HEK293 (cell line): ENCODE measurements around the gene CTAGE1.
A peak's percentile ranks its signal among the peaks of the same experiment; 100 is the strongest.

Source experiments
- GLI4 ChIP-seq: fragments of 450-650 bp; formaldehyde crosslinking; IDR thresholded peaks from 2 replicates; pipeline ENCODE4 v1.5.1; 2016; ENCODE audit warnings: missing biosample characterization, missing genetic modification characterization
- GLIS1 ChIP-seq: fragments of 450-650 bp; formaldehyde crosslinking; IDR thresholded peaks from 2 replicates; pipeline ENCODE4 v1.5.1; 2016; ENCODE audit warnings: missing biosample characterization, missing genetic modification characterization
- HOXD13 ChIP-seq: sonication (generic); formaldehyde crosslinking; IDR thresholded peaks from 2 replicates; pipeline ENCODE4 v1.8.0; 2022; ENCODE audit warnings: missing genetic modification reagents, borderline replicate concordance
- OSR2 ChIP-seq: fragments of 450-650 bp; formaldehyde crosslinking; IDR thresholded peaks from 2 replicates; pipeline ENCODE4 v1.5.1; 2016; ENCODE audit warnings: missing biosample characterization, missing genetic modification characterization
- RBAK ChIP-seq: fragments of 450-650 bp; formaldehyde crosslinking; IDR thresholded peaks from 2 replicates; pipeline ENCODE4 v1.5.1; 2016; ENCODE audit warnings: missing biosample characterization, missing genetic modification characterization
- SALL2 ChIP-seq: fragments of 450-650 bp; formaldehyde crosslinking; IDR thresholded peaks from 2 replicates; pipeline ENCODE4 v1.5.0; 2017; ENCODE audit warnings: missing biosample characterization, mild to moderate bottlenecking, missing genetic modification characterization, borderline replicate concordance
- SCRT1 ChIP-seq: fragments of 450-650 bp; formaldehyde crosslinking; IDR thresholded peaks from 2 replicates; pipeline ENCODE4 v1.5.1; 2016; ENCODE audit warnings: missing biosample characterization, missing genetic modification characterization, borderline replicate concordance
- ZEB2 ChIP-seq: fragments of 450-650 bp; formaldehyde crosslinking; IDR thresholded peaks from 2 replicates; pipeline ENCODE4 v1.5.1; 2016; ENCODE audit warnings: missing biosample characterization, missing genetic modification characterization
- ZFP3 ChIP-seq: fragments of 450-650 bp; formaldehyde crosslinking; IDR thresholded peaks from 2 replicates; pipeline ENCODE4 v1.5.1; 2016; ENCODE audit warnings: low read depth, missing biosample characterization, missing genetic modification characterization
- ZNF121 ChIP-seq: fragments of 450-650 bp; formaldehyde crosslinking; IDR thresholded peaks from 2 replicates; pipeline ENCODE4 v1.5.1; 2016; ENCODE audit warnings: missing biosample characterization, missing genetic modification characterization
- ZNF174 ChIP-seq: fragments of 450-650 bp; formaldehyde crosslinking; IDR thresholded peaks from 2 replicates; pipeline ENCODE4 v1.5.0; 2017; ENCODE audit warnings: missing biosample characterization, mild to moderate bottlenecking, missing genetic modification characterization
- ZNF211 ChIP-seq: fragments of 450-650 bp; formaldehyde crosslinking; IDR thresholded peaks from 2 replicates; pipeline ENCODE4 v1.5.1; 2016; ENCODE audit warnings: low read depth, missing biosample characterization, missing genetic modification characterization
- ZNF324 ChIP-seq: fragments of 450-650 bp; formaldehyde crosslinking; IDR thresholded peaks from 2 replicates; pipeline ENCODE4 v1.5.1; 2016; ENCODE audit warnings: missing biosample characterization, missing genetic modification characterization
- ZNF366 ChIP-seq: fragments of 450-650 bp; formaldehyde crosslinking; conservative IDR thresholded peaks from 2 replicates; pipeline ENCODE4 v1.5.1; 2016; ENCODE audit warnings: missing biosample characterization, missing genetic modification characterization
- ZNF544 ChIP-seq: fragments of 450-650 bp; formaldehyde crosslinking; IDR thresholded peaks from 2 replicates; pipeline ENCODE4 v1.5.0; 2017; ENCODE audit warnings: missing biosample characterization, missing genetic modification characterization
- ZNF596 ChIP-seq: fragments of 450-650 bp; IDR thresholded peaks from 2 replicates; pipeline ENCODE4 v1.5.0; 2018; ENCODE audit warnings: missing biosample characterization, mild to moderate bottlenecking, missing genetic modification characterization, moderate library complexity
- ZNF629 ChIP-seq: fragments of 450-650 bp; formaldehyde crosslinking; IDR thresholded peaks from 2 replicates; pipeline ENCODE4 v1.5.1; 2017; ENCODE audit warnings: missing biosample characterization, missing genetic modification characterization
- ZNF660 ChIP-seq: fragments of 450-650 bp; IDR thresholded peaks from 2 replicates; pipeline ENCODE4 v1.5.1; 2018; ENCODE audit warnings: missing biosample characterization, mild to moderate bottlenecking, missing genetic modification characterization
- ZNF664 ChIP-seq: fragments of 450-650 bp; formaldehyde crosslinking; IDR thresholded peaks from 2 replicates; pipeline ENCODE4 v1.5.1; 2016; ENCODE audit warnings: missing biosample characterization, missing genetic modification characterization
- ZNF677 ChIP-seq: fragments of 450-650 bp; IDR thresholded peaks from 2 replicates; pipeline ENCODE4 v1.5.0; 2018; ENCODE audit warnings: missing biosample characterization, mild to moderate bottlenecking, missing genetic modification characterization, moderate library complexity
- ZNF843 ChIP-seq: fragments of 450-650 bp; formaldehyde crosslinking; IDR thresholded peaks from 2 replicates; pipeline ENCODE4 v1.5.1; 2016; ENCODE audit warnings: missing biosample characterization, missing genetic modification characterization
- TF ChIP-seq, protein P1 (sequence below): fragments of 450-650 bp; formaldehyde crosslinking; IDR thresholded peaks from 2 replicates; pipeline ENCODE4 v1.5.1; 2016; ENCODE audit warnings: missing biosample characterization, missing genetic modification characterization, borderline replicate concordance
- TF ChIP-seq, protein P2 (sequence below): fragments of 450-650 bp; formaldehyde crosslinking; IDR thresholded peaks from 2 replicates; pipeline ENCODE4 v1.5.1; 2016; ENCODE audit warnings: missing biosample characterization, missing genetic modification characterization, borderline replicate concordance
- TF ChIP-seq, protein P3 (sequence below): fragments of 450-650 bp; formaldehyde crosslinking; IDR thresholded peaks from 2 replicates; pipeline ENCODE4 v1.5.1; 2016; ENCODE audit warnings: missing biosample characterization, missing genetic modification characterization
- TF ChIP-seq, protein P4 (sequence below): fragments of 450-650 bp; formaldehyde crosslinking; IDR thresholded peaks from 2 replicates; pipeline ENCODE4 v1.5.1; 2016; ENCODE audit warnings: missing biosample characterization, missing genetic modification characterization

The CTAGE1 gene

DNA sequence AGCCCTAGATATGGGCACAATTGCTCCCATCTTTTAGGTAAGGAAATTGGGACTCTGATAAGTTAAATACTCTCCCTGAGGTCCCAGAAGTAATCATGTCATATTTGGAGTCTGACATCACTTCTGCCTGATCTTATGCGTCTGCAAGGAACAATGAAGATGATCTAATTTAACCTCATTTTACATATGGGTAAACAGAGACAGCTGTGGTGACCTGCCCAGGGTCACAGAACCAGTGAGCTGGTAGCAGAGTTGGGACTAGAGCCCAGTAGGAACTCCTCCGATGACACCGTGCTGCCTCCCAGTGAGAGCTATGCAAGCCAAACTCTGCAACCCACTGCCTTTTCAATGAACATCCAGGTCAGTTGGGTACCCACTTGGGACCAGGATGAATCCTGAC is 17.8 kb downstream of the CTAGE1 start (continued):
- no peak for TF ChIP-seq ZNF324 (tag by site-specific recombination)
- TF ChIP-seq HOXD13 (CRISPR knock-in tag), result no peak
- no peak for TF ChIP-seq ZNF677
- peak; percentile 50; the same call in 1 of the 2 replicates for TF ChIP-seq OSR2 (tag by site-specific recombination)
- peak; percentile 75 for TF ChIP-seq ZNF664 (tag by site-specific recombination)
- no peak for TF ChIP-seq ZNF596
- TF ChIP-seq, protein P1, sequence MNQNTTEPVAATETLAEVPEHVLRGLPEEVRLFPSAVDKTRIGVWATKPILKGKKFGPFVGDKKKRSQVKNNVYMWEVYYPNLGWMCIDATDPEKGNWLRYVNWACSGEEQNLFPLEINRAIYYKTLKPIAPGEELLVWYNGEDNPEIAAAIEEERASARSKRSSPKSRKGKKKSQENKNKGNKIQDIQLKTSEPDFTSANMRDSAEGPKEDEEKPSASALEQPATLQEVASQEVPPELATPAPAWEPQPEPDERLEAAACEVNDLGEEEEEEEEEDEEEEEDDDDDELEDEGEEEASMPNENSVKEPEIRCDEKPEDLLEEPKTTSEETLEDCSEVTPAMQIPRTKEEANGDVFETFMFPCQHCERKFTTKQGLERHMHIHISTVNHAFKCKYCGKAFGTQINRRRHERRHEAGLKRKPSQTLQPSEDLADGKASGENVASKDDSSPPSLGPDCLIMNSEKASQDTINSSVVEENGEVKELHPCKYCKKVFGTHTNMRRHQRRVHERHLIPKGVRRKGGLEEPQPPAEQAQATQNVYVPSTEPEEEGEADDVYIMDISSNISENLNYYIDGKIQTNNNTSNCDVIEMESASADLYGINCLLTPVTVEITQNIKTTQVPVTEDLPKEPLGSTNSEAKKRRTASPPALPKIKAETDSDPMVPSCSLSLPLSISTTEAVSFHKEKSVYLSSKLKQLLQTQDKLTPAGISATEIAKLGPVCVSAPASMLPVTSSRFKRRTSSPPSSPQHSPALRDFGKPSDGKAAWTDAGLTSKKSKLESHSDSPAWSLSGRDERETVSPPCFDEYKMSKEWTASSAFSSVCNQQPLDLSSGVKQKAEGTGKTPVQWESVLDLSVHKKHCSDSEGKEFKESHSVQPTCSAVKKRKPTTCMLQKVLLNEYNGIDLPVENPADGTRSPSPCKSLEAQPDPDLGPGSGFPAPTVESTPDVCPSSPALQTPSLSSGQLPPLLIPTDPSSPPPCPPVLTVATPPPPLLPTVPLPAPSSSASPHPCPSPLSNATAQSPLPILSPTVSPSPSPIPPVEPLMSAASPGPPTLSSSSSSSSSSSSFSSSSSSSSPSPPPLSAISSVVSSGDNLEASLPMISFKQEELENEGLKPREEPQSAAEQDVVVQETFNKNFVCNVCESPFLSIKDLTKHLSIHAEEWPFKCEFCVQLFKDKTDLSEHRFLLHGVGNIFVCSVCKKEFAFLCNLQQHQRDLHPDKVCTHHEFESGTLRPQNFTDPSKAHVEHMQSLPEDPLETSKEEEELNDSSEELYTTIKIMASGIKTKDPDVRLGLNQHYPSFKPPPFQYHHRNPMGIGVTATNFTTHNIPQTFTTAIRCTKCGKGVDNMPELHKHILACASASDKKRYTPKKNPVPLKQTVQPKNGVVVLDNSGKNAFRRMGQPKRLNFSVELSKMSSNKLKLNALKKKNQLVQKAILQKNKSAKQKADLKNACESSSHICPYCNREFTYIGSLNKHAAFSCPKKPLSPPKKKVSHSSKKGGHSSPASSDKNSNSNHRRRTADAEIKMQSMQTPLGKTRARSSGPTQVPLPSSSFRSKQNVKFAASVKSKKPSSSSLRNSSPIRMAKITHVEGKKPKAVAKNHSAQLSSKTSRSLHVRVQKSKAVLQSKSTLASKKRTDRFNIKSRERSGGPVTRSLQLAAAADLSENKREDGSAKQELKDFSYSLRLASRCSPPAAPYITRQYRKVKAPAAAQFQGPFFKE (tag by site-specific recombination), result no peak
- TF ChIP-seq ZNF211 (tag by site-specific recombination), result no peak
- TF ChIP-seq GLIS1, result peak; percentile 47; the same call in 1 of the 2 replicates
- no peak for TF ChIP-seq ZFP3 (tag by site-specific recombination)
- TF ChIP-seq ZNF660, result peak; percentile 28; the same call in 1 of the 2 replicates
- no peak for TF ChIP-seq ZNF121 (tag by site-specific recombination)
- TF ChIP-seq GLI4 (tag by site-specific recombination), result no peak
- TF ChIP-seq, protein P2, sequence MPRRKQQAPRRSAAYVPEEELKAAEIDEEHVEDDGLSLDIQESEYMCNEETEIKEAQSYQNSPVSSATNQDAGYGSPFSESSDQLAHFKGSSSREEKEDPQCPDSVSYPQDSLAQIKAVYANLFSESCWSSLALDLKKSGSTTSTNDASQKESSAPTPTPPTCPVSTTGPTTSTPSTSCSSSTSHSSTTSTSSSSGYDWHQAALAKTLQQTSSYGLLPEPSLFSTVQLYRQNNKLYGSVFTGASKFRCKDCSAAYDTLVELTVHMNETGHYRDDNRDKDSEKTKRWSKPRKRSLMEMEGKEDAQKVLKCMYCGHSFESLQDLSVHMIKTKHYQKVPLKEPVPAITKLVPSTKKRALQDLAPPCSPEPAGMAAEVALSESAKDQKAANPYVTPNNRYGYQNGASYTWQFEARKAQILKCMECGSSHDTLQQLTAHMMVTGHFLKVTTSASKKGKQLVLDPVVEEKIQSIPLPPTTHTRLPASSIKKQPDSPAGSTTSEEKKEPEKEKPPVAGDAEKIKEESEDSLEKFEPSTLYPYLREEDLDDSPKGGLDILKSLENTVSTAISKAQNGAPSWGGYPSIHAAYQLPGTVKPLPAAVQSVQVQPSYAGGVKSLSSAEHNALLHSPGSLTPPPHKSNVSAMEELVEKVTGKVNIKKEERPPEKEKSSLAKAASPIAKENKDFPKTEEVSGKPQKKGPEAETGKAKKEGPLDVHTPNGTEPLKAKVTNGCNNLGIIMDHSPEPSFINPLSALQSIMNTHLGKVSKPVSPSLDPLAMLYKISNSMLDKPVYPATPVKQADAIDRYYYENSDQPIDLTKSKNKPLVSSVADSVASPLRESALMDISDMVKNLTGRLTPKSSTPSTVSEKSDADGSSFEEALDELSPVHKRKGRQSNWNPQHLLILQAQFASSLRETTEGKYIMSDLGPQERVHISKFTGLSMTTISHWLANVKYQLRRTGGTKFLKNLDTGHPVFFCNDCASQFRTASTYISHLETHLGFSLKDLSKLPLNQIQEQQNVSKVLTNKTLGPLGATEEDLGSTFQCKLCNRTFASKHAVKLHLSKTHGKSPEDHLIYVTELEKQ (tag by site-specific recombination), result 0 out of 2 replicates have a peak, but pooled peaks have one; percentile 20
- TF ChIP-seq ZNF366 (tag by site-specific recombination), result peak; percentile 74
- no peak for TF ChIP-seq ZNF843 (tag by site-specific recombination)
- TF ChIP-seq ZEB2 (tag by site-specific recombination), result 0 out of 2 replicates have a peak, but pooled peaks have one; percentile 25
- TF ChIP-seq, protein P3, sequence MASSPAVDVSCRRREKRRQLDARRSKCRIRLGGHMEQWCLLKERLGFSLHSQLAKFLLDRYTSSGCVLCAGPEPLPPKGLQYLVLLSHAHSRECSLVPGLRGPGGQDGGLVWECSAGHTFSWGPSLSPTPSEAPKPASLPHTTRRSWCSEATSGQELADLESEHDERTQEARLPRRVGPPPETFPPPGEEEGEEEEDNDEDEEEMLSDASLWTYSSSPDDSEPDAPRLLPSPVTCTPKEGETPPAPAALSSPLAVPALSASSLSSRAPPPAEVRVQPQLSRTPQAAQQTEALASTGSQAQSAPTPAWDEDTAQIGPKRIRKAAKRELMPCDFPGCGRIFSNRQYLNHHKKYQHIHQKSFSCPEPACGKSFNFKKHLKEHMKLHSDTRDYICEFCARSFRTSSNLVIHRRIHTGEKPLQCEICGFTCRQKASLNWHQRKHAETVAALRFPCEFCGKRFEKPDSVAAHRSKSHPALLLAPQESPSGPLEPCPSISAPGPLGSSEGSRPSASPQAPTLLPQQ, result peak; percentile 63; the same call in 1 of the 2 replicates
- peak; percentile 90 for TF ChIP-seq ZNF629 (tag by site-specific recombination)
- TF ChIP-seq SALL2, result no peak
- TF ChIP-seq, protein P4, sequence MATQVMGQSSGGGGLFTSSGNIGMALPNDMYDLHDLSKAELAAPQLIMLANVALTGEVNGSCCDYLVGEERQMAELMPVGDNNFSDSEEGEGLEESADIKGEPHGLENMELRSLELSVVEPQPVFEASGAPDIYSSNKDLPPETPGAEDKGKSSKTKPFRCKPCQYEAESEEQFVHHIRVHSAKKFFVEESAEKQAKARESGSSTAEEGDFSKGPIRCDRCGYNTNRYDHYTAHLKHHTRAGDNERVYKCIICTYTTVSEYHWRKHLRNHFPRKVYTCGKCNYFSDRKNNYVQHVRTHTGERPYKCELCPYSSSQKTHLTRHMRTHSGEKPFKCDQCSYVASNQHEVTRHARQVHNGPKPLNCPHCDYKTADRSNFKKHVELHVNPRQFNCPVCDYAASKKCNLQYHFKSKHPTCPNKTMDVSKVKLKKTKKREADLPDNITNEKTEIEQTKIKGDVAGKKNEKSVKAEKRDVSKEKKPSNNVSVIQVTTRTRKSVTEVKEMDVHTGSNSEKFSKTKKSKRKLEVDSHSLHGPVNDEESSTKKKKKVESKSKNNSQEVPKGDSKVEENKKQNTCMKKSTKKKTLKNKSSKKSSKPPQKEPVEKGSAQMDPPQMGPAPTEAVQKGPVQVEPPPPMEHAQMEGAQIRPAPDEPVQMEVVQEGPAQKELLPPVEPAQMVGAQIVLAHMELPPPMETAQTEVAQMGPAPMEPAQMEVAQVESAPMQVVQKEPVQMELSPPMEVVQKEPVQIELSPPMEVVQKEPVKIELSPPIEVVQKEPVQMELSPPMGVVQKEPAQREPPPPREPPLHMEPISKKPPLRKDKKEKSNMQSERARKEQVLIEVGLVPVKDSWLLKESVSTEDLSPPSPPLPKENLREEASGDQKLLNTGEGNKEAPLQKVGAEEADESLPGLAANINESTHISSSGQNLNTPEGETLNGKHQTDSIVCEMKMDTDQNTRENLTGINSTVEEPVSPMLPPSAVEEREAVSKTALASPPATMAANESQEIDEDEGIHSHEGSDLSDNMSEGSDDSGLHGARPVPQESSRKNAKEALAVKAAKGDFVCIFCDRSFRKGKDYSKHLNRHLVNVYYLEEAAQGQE (tag by site-specific recombination), result no peak
- TF ChIP-seq RBAK, result no peak
- TF ChIP-seq SCRT1 (tag by site-specific recombination), result no peak
- no peak for TF ChIP-seq ZNF544 (tag by site-specific recombination)
- TF ChIP-seq ZNF174, result no peak
